ENCODE data around the gene FSTL5.

- TF ChIP-seq, protein P1, sequence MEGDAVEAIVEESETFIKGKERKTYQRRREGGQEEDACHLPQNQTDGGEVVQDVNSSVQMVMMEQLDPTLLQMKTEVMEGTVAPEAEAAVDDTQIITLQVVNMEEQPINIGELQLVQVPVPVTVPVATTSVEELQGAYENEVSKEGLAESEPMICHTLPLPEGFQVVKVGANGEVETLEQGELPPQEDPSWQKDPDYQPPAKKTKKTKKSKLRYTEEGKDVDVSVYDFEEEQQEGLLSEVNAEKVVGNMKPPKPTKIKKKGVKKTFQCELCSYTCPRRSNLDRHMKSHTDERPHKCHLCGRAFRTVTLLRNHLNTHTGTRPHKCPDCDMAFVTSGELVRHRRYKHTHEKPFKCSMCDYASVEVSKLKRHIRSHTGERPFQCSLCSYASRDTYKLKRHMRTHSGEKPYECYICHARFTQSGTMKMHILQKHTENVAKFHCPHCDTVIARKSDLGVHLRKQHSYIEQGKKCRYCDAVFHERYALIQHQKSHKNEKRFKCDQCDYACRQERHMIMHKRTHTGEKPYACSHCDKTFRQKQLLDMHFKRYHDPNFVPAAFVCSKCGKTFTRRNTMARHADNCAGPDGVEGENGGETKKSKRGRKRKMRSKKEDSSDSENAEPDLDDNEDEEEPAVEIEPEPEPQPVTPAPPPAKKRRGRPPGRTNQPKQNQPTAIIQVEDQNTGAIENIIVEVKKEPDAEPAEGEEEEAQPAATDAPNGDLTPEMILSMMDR (IDR thresholded peaks at IDR 0.05; ENCODE audit: low read length): no peak
- TF ChIP-seq EZH2 (optimal IDR thresholded peaks at IDR 0.05; ENCODE audit: low read depth, low read length): no peak
Observed at GRCh38 chr4:161894493-161895167, 269.2 kb downstream of the FSTL5 start.
